ENCODE measurements around the gene LIPC. TPM values are rescaled to one million over a fixed set of nuclear protein-coding genes. Genes with fewer than 3 reads are reported as not detected.

LIPC gene
- total RNA-seq, 2 donors from 2014 or later, result 0.69 to 1.5 TPM

DNA sequence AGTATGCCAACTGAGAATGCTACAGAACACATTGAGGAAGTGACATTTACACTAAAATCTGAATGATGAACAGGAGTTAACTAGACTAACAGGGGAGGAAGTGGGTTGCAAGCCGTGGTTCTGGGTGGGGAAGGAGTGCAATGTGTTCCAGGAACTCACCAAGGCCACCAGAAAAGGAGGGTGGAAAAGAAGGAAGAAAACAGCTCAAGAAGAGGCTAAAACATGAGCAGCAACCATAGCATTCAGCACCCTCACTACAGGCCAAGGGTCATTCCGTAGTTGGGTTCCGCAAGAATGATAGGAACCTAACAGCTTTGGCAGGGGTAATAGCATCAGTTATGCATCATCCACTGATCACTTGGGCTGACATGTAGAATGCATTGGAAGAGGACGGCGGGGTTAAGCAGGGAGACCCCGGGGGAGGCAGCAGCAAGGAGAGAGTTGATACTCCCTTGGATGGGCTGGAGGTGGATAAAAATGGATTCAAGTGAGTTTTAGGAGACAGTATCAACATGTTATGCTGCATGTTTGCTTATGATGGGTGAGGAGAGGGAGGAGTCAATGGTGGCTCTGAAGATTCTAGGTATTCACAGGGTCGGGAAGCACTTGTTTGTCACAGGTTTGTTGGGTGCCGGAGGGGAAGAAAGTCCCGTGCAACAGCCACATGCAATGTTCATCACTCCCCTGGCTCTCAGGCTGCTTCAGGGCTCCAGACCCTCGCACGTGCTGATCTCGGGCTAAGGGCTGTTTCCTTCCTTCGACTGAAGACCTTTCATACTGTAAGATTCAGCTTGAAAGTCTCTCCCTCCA is 53.2 kb downstream of the LIPC start:
- Mint-ChIP-seq H3K4me3 (peak overlapping the region; percentile 84), H3K27me3 (no peaks in the 10 kb centered on the region), H3K36me3 (no peaks in the 10 kb centered on the region), H3K4me1 (ENCODE audit: low read depth in 2 of 2) (peaks cover 39 to 42% of the 10 kb centered on the region in 2 donors), H3K27ac (peak overlapping the region; percentile 77 to 83), H3K9me3 (peaks cover 3% of the 10 kb centered on the region)
- DNase-seq (ENCODE audit: low spot score) (peak; percentile 80), ATAC-seq (peak; percentile 75 to 79)

- Mint-ChIP-seq H3K4me1 (ENCODE audit: low read depth in 2 of 2) (peaks cover 39 to 42% of the 10 kb centered on the region in 2 donors), H3K36me3 (no peaks in the 10 kb centered on the region)
- ATAC-seq, result peak; percentile 82 to 84
Measured at GRCh38 chr15:58486062-58486461, 54.3 kb downstream of the LIPC start.

DNA sequence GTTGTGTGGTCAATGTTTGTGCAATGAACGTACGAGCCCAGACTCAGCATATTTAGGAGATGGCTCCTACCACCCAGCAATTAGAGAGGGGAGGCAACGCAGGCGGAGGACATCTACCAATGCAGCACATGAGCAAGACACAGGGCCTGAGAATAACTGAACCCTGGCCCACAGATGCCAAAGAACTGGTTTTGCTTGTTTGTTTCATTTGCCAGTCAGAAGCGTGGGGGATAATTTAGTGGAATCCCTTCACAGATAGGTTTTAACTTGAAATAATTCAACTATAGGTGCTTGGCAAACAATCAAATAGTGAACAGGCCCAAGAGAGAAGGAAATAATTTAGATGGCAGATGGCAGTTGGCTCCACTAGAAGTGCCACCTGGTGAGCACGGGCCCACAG is 54.8 kb downstream of the LIPC start:
- Mint-ChIP-seq H3K36me3 (no peaks in the 10 kb centered on the region), H3K4me1 (ENCODE audit: low read depth in 2 of 2) (peaks cover 39 to 42% of the 10 kb centered on the region in 2 donors), H3K9me3 (peaks cover 3% of the 10 kb centered on the region), H3K27me3 (no peaks in the 10 kb centered on the region), H3K4me3 (peak overlapping the region; percentile 84), H3K27ac (peak overlapping the region; percentile 77 to 83)
- ATAC-seq (no peak), DNase-seq (ENCODE audit: low spot score) (no peak)

More at GRCh38 chr15:58486062-58486461, 54.3 kb downstream of the LIPC start:
- Mint-ChIP-seq H3K27me3 (no peaks in the 10 kb centered on the region), H3K9me3 (peaks cover 3% of the 10 kb centered on the region), H3K4me3 (peak overlapping the region; percentile 84), H3K27ac (peak overlapping the region; percentile 77 to 83)
- peak; percentile 64 for DNase-seq (ENCODE audit: low spot score)

- H3K9me3 Mint-ChIP-seq, result peaks cover 3% of the 10 kb centered on the region
- H3K4me3 Mint-ChIP-seq, result no peak overlapping the region
- no peak for ATAC-seq
- H3K36me3 Mint-ChIP-seq, result no peaks in the 10 kb centered on the region
- peak overlapping the region in 1 of 2 donors; percentile 83 for H3K27ac Mint-ChIP-seq
- no peak for DNase-seq (ENCODE audit: low spot score)
- peaks cover 39 to 42% of the 10 kb centered on the region in 2 donors for H3K4me1 Mint-ChIP-seq (ENCODE audit: low read depth in 2 of 2)
- H3K27me3 Mint-ChIP-seq, result no peaks in the 10 kb centered on the region
Measured at GRCh38 chr15:58487041-58487723, 55.4 kb downstream of the LIPC start.

GRCh38 chr15:58487724-58488120 is 55.9 kb downstream of the LIPC start:
- no peak overlapping the region for H3K27ac Mint-ChIP-seq
- no peak overlapping the region for H3K4me3 Mint-ChIP-seq
- peaks cover 39 to 44% of the 10 kb centered on the region in 2 donors for H3K4me1 Mint-ChIP-seq (ENCODE audit: low read depth in 2 of 2)
- ATAC-seq (no peak), DNase-seq (ENCODE audit: low spot score) (no peak)
- H3K9me3 Mint-ChIP-seq, result peaks cover 3% of the 10 kb centered on the region
- no peaks in the 10 kb centered on the region for H3K27me3 Mint-ChIP-seq
- no peaks in the 10 kb centered on the region for H3K36me3 Mint-ChIP-seq

DNA sequence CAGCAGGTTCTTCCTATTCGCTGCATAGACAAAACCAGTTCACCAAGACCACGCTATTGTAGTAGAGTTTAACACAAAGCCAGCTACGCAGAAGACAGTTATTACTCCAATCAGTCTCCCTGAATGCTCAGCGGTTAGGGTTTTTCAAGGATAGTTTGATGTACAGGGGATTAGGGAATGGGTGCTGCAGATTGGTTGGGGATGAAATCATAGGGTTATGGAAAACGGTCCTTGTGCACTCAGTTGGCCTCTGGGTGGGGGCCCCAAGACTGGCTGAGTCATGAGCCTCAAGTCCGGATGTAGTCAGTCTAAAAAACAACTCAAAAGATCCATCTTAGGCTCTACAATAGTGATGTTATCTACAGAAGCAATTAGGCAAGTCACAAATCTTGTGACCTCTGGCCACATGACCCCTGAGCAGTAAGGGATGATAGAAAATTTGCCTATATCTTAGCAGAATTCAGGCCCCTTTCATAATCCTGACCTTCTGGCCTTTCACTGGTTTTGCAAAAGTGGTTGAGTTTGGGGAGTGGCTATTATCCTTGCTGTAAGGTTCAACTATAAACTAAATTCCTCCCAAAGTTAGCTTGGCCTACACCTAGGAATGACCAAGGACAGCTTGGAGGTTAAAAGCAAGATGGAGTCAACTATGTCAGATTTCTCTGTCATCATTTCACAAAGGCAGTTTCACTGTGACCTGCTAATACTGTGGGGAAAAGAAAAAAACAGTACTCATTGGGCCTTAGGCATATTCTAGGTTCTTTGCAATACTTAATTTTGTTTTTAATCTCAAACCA is 57.7 kb downstream of the LIPC start:
- H3K9me3 Mint-ChIP-seq, result peaks cover 3% of the 10 kb centered on the region
- no peak for ATAC-seq
- H3K4me3 Mint-ChIP-seq, result no peak overlapping the region
- no peak for DNase-seq (ENCODE audit: low spot score)
- H3K27ac Mint-ChIP-seq, result no peak overlapping the region
- no peaks in the 10 kb centered on the region for H3K36me3 Mint-ChIP-seq
- H3K4me1 Mint-ChIP-seq (ENCODE audit: low read depth in 2 of 2), result peaks cover 26 to 38% of the 10 kb centered on the region in 2 donors
- no peaks in the 10 kb centered on the region for H3K27me3 Mint-ChIP-seq

DNA sequence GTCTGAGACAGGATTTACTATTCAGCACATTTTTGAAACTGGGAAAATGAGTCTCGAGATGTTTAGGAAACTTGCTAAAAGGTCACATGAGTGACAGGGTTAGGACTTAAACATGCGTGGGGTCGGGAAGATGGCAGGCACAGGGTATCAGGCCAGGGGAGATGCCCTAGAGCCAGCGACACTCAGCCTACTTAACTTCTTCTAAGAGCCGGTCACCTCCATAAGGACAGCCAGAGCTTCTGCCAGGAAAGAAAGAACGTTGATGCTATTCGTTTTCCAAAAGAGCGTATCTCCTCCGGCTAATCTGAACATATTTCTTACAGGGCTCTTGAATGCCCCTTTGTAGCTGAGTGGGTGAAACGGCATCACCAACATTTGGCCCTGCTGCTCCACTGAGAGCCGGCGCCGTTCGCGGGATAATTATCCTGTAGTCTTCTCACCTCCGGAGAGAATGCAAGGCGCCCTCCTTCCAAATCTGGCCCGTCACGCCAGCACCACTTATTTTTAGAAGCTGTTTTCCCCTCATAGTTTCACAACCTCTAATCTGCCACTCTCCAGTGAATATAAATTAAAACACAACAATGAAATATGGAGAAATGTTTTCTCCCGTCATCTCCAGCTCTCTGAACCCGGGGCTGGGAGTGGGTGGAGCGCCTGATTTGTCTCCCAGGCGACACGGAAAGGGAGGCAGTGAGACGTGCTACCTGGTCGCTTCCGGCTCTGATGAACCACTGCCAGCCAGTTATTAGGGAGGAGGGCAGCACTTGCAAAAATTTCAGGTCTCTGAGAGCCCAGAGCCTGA is 58.5 kb downstream of the LIPC start:
- ATAC-seq (no peak), DNase-seq (ENCODE audit: low spot score) (no peak)
- Mint-ChIP-seq H3K27ac (peak overlapping the region in 1 of 2 donors; percentile 39), H3K36me3 (no peaks in the 10 kb centered on the region), H3K27me3 (no peaks in the 10 kb centered on the region), H3K9me3 (peaks cover 3% of the 10 kb centered on the region), H3K4me1 (ENCODE audit: low read depth in 2 of 2) (peaks cover 20 to 34% of the 10 kb centered on the region in 2 donors), H3K4me3 (no peak overlapping the region)

DNA sequence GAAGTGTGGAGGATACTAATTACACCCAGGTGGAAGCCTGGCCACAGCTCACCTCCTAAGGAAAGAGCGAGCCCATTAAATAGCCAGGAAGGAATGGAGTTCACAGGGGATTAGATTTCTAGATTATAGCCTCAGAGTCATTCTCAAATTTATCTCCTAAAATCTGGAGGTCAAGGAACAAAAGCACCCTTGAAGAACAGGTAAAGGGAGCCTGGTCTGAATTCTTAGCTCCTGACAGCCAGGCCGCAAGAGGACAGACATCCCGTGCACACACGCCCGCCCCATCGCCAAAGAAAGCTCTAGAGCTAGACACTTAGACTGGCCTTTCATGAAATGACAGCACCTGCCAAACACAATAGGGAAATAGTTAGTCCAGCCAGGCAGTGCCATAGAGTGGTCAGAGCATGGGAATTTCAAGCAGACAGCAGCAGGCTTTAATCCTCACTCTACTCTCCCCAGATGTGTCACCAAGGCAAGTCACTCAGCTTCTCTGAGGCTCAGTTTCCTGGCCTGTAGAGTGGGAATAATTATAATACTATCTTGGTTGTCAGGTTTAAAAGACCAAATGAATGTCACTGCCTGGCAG is 59.2 kb downstream of the LIPC start:
- Mint-ChIP-seq H3K4me1 (ENCODE audit: low read depth in 2 of 2) (peaks cover 16 to 30% of the 10 kb centered on the region in 2 donors), H3K9me3 (peaks cover 3% of the 10 kb centered on the region), H3K36me3 (no peaks in the 10 kb centered on the region), H3K4me3 (no peak overlapping the region), H3K27ac (peak overlapping the region in 1 of 2 donors; percentile 39), H3K27me3 (no peaks in the 10 kb centered on the region)
- no peak for ATAC-seq
- no peak for DNase-seq (ENCODE audit: low spot score)

GRCh38 chr15:58491499-58492202 is 59.9 kb downstream of the LIPC start:
- Mint-ChIP-seq H3K27ac (no peak overlapping the region), H3K4me3 (no peak overlapping the region), H3K36me3 (no peaks in the 10 kb centered on the region), H3K27me3 (no peaks in the 10 kb centered on the region), H3K9me3 (no peaks in the 10 kb centered on the region), H3K4me1 (ENCODE audit: low read depth in 2 of 2) (peaks cover 14 to 27% of the 10 kb centered on the region in 2 donors)
- ATAC-seq, result no peak
- no peak for DNase-seq (ENCODE audit: low spot score)

GRCh38 chr15:58492661-58493397 is 61.0 kb downstream of the LIPC start:
- no peaks in the 10 kb centered on the region for H3K36me3 Mint-ChIP-seq
- no peak for DNase-seq (ENCODE audit: low spot score)
- H3K4me1 Mint-ChIP-seq (ENCODE audit: low read depth in 2 of 2), result peaks cover 14 to 24% of the 10 kb centered on the region in 2 donors
- H3K9me3 Mint-ChIP-seq, result no peaks in the 10 kb centered on the region
- peak overlapping the region in 1 of 2 donors; percentile 26 for H3K27ac Mint-ChIP-seq
- H3K27me3 Mint-ChIP-seq, result peaks cover 0 to 3% of the 10 kb centered on the region in 2 donors
- ATAC-seq, result no peak
- no peak overlapping the region for H3K4me3 Mint-ChIP-seq

GRCh38 chr15:58494567-58494966 is 62.8 kb downstream of the LIPC start:
- Mint-ChIP-seq H3K27me3 (peaks cover 0 to 3% of the 10 kb centered on the region in 2 donors), H3K27ac (no peak overlapping the region), H3K4me3 (no peak overlapping the region), H3K36me3 (no peaks in the 10 kb centered on the region), H3K9me3 (no peaks in the 10 kb centered on the region), H3K4me1 (ENCODE audit: low read depth in 2 of 2) (peaks cover 14 to 25% of the 10 kb centered on the region in 2 donors)
- no peak for ATAC-seq
- no peak for DNase-seq (ENCODE audit: low spot score)
